GM12892 (cell line): Measurements from ENCODE around the gene TTC9.
"Not testable (repeated sequence)": the region's sequence is repeated elsewhere in the genome, so short reads cannot be mapped to it uniquely, and the experiment has no call there.

Experiments
- DNase-seq: peaks from one replicate; pipeline ENCODE4 v3.0.0; 2011; ENCODE audit not compliant: insufficient read length
- FAIRE-seq: peaks from 2 replicates; lab custom pipeline; 2011; peaks lifted over from hg19 to GRCh38; lab: Jason Lieb, UNC
- POLR2A ChIP-seq: IDR thresholded peaks from 2 replicates; pipeline ENCODE4 v1.6.1; 2011; ENCODE audit warnings: low read depth, low read length, control low read depth
- POLR2AphosphoS5 ChIP-seq: IDR thresholded peaks from 2 replicates; pipeline ENCODE4 v1.6.1; 2011; ENCODE audit warnings: low read depth, low read length, control low read depth
- TAF1 ChIP-seq: IDR thresholded peaks from 2 replicates; pipeline ENCODE4 v1.6.1; 2011; ENCODE audit warnings: low read depth, mild to moderate bottlenecking, control low read depth, low read length, borderline replicate concordance

TTC9 gene

GRCh38 chr14:70696026-70696425, 54.3 kb downstream of the TTC9 start:
- DNase-seq (no peak), FAIRE-seq (no peak)
- TF ChIP-seq POLR2A (no peak), TAF1 (no peak), POLR2AphosphoS5 (no peak)

- TF ChIP-seq TAF1 (no peak), POLR2A (no peak), POLR2AphosphoS5 (no peak)
- FAIRE-seq (no peak), DNase-seq (no peak)
These were observed 56.0 kb downstream of the TTC9 start for GRCh38 chr14:70697701-70698100.

- TF ChIP-seq POLR2AphosphoS5 = no peak
- TF ChIP-seq POLR2A = no peak
- DNase-seq (no peak), FAIRE-seq (no peak)
These were observed 56.6 kb downstream of the TTC9 start for GRCh38 chr14:70698288-70698687.

DNA sequence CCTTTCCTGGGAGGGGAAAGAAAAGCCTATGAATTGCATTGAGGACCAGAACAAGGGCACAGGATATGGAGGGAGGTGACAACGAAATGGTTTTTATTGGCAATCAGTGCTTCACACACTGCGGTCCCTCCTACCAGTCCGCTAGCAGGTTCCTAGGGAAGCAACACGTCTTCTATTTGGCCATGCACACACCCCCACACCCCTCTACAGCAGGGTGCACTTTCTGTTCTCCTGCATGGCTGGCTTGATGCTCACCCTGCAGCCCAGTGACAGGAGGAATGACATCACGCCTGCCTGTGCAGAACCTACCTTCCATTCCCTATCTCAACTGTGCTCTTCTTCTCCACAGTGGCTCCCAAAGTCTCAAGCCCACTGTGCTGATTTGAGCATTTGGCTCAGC, 57.9 kb downstream of the TTC9 start:
- TF ChIP-seq POLR2AphosphoS5 (no peak), TAF1 (no peak), POLR2A (no peak)
- FAIRE-seq = no peak
- DNase-seq = no peak

- DNase-seq (no peak), FAIRE-seq (no peak)
- TF ChIP-seq POLR2AphosphoS5 (no peak), POLR2A (no peak), TAF1 (no peak)
These were observed 59.4 kb downstream of the TTC9 start for GRCh38 chr14:70700955-70701585.

GRCh38 chr14:70701610-70702009, 59.9 kb downstream of the TTC9 start:
- FAIRE-seq = no peak
- TF ChIP-seq POLR2A (no peak), POLR2AphosphoS5 (no peak), TAF1 (no peak)
- no peak for DNase-seq

DNA sequence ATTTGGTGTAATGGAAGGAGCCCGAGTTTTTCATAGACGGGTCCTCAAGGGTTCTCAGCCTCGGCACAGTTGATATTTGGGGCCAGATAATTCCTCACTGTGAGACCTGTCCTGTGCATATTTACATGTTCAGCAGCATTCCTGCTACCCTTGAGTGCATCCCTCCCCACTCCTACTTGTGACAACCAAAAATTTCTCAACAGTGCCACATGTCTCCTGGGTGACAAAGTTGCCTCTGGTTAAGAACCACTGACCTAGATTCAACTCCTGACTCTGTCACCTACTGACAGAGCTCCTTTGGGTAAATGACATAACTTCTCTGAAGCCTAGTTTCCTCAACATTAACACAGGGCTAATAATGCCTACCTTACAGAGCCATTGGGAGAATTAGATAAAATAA, 60.4 kb downstream of the TTC9 start:
- no peak for DNase-seq
- TF ChIP-seq POLR2AphosphoS5 (no peak), TAF1 (no peak)
- FAIRE-seq = no peak

- DNase-seq, FAIRE-seq: not testable (repeated sequence)
These were observed 62.0 kb downstream of the TTC9 start for GRCh38 chr14:70703621-70704168.

GRCh38 chr14:70704960-70705359, 63.2 kb downstream of the TTC9 start:
- no peak for FAIRE-seq
- no peak for DNase-seq
- no peak for TF ChIP-seq POLR2AphosphoS5
- no peak for TF ChIP-seq TAF1
- TF ChIP-seq POLR2A = no peak

DNA sequence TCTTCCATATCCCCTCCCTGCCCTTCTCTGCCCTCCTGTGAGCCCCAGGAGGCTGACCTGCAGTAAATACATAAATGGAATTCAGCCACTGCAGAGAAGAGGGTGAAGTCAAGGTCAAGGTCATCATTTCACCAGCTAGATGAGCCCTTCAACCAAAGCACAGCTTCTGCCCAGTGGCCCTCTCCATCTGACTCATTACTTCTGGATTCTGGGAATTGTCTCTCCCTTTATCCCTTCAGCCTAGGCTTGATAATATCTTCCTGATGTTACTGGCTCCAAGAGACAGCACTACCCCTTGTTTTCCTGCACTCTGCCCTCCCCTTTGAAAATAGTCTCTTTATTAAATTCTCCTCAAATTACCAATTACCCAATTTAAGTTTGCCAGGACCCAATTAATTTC, 64.5 kb downstream of the TTC9 start:
- FAIRE-seq (peak; percentile 53), DNase-seq (no peak)
- TF ChIP-seq TAF1 (no peak), POLR2A (no peak), POLR2AphosphoS5 (no peak)

- no peak for DNase-seq
- TF ChIP-seq POLR2AphosphoS5 (no peak), TAF1 (0 out of 2 replicates have a peak, but pooled peaks have one; percentile 4)
- FAIRE-seq = peak; percentile 50
These were observed 65.7 kb downstream of the TTC9 start for GRCh38 chr14:70707138-70708038.

- peak; percentile 48 for FAIRE-seq
These were observed 67.2 kb downstream of the TTC9 start for GRCh38 chr14:70708717-70709570.

More at GRCh38 chr14:70708717-70709570, 67.2 kb downstream of the TTC9 start:
- TF ChIP-seq POLR2AphosphoS5 (no peak), POLR2A (no peak), TAF1 (no peak)
- no peak for DNase-seq
